SK-N-MC (cell line): ENCODE results near the gene KCNAB3.
A peak's percentile ranks its signal among the peaks of the same experiment; 100 is the strongest.

Experiments
- EZH2 ChIP-seq: fragments of 200-600 bp; sonication (generic); IDR thresholded peaks from one replicate; pipeline ENCODE4 v1.6.1; 2017; ENCODE audit warnings: antibody characterized with exemption
- FOXP2 ChIP-seq: optimal IDR thresholded peaks from 2 replicates; pipeline ENCODE3; 2011; ENCODE audit warnings: mild to moderate bottlenecking, moderate library complexity; ENCODE audit not compliant: insufficient read depth; ENCODE audit errors: extremely low read length, control extremely low read depth
- POLR2AphosphoS5 ChIP-seq: IDR thresholded peaks from 2 replicates; pipeline ENCODE4 v1.6.1; 2012; ENCODE audit warnings: mild to moderate bottlenecking, low read depth, low read length, borderline replicate concordance

DNA sequence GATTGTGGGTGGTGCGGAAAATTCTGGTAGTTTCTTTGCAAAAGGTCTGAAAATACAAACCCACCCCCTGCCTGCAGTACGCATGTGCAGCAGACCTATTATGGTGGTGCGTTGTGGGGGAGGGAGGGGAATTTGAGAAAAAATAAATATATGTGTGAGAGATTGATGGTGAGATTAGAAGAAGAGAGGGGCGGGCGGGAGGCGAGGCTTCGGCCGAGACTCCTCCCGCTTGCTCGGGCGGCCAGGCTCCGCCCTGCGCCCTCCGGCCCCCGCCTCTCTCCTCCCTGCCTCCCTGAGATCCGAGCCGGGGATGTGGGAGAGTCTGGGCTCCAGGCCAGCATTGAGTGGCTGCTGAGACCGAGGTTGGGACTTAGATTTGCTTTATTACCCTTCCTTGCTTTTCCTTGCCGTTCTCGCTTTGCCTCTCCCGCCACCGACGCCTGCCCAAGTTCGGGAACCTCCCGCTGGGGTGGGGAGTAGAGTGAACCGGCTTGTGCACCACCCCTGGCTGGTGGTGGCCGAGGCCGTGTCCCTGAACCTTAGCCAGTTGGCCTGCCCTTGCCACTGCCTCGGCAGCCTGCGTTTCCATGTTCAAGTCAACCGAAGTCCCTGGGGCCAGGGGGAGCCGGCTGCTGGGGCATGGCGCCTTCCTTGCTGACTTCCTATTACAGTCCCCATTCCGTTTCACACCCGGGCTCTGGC, 42.0 kb downstream of the KCNAB3 start:
- TF ChIP-seq POLR2AphosphoS5 = peak; percentile 61
- TF ChIP-seq EZH2 = no peak
- TF ChIP-seq FOXP2 = no peak
